Epidermal melanocyte (primary cell): ENCODE measurements around the gene GFAP.

Source experiments
- DNase-seq: peaks from one replicate; pipeline ENCODE4 v3.0.0; 2011; ENCODE audit warnings: low spot score; ENCODE audit not compliant: insufficient read length

The GFAP gene

DNA sequence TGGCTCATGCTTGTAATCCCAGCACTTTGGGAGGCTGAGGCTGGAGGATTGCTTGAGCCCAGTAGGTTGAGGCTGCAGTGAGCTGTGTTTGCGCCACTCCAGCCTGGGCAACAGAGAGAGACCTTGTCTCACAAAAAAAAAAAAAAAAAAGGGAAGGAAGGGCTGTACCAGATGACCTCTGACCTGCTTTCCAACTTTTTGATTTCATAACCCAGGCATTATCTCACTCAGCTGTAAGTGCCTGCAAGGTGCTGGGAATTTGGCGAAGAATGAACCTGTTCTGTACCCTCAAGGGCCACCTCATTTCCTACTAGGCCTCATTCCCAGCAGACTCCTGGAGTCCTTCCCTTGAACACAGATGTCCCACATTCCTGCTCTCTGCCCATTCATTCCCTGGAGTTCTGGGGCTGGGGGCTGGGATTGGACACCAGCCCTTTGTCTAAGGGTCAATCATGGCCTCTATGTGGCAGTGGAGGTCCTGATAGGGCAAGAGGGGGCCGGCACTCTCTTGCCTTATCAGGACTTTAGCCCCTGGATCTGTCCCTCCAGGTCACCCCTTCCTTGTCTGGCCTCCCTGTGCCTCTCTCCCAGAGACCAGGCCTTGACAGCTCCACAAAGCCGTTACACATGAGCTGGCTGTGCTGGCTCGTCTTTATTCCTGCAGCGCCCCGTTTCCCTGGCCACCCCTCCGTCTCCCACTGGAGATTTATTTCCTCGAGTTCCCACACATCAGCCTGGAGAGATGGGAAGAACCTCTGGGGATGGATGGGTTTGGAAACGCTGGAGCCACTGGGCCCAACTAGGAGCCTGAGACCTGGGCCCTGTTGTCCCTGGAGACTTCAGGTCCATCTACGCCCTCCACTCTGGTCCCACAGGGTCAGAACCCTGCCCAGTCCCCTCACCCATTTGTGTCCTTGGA is 821 bp upstream of the GFAP start:
- DNase-seq, result no peak

DNA sequence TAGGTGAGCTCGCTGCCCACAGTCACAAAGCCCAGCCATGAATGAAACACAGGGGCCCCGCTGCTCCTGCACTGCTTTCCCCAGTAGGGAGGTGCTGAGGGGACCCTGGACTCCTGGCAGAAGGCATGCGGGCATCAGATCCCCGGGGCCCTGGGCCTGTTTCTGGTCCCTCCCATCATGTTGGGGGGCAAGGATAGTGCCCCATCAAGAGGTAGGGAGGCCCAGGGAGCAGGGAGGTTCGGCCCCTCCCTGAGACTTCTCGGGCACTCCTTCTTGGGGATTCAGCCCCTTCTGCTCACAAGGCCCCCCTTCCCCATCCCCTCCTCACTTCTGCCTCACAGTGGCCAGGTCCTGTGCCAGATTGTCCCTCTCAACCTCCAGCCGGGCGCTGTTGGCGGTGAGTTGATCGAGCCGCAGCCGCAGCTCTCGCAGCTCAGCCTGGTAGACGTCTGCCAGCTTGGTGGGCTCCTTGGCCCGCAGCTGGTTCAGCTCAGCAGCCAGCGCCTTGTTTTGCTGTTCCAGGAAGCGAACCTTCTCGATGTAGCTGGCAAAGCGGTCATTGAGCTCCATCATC is 515 bp downstream of the GFAP start:
- DNase-seq, result no peak

DNA sequence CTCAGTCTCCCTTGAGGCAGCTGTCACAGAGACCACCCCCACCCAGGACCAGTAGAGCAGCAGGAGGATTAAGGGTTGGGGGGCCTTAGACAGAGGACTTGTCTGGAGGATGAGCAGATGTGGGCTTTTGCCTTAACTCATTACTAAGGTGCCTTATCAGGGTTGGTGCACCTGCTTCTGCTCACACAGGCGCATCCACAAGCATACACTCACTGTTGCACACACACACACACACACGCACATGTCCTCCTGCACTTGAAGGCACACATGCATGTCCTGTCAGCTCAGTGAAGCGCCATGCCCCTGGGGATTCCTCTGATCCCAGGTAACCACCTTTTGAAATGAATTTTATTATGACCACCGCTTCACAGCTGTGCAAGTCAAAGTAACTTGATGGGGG is 1.2 kb downstream of the GFAP start:
- no peak for DNase-seq

DNA sequence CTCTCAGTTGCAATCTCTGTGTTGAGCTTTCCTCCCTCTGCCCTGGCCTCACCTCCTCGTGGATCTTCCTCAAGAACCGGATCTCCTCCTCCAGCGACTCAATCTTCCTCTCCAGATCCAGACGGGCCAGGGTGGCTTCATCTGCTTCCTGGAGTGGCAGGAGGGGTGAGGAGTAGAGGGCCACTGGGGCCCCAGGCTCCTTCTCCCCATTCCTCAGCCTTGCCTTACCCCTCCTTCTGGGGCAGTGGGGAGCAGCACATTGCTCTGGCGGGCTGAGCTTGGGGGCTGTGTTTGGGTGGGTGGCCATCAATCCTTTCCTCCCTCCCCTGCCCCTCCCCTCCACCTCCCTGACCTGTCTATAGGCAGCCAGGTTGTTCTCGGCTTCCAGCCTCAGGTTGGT is 1.6 kb downstream of the GFAP start:
- no peak for DNase-seq

DNA sequence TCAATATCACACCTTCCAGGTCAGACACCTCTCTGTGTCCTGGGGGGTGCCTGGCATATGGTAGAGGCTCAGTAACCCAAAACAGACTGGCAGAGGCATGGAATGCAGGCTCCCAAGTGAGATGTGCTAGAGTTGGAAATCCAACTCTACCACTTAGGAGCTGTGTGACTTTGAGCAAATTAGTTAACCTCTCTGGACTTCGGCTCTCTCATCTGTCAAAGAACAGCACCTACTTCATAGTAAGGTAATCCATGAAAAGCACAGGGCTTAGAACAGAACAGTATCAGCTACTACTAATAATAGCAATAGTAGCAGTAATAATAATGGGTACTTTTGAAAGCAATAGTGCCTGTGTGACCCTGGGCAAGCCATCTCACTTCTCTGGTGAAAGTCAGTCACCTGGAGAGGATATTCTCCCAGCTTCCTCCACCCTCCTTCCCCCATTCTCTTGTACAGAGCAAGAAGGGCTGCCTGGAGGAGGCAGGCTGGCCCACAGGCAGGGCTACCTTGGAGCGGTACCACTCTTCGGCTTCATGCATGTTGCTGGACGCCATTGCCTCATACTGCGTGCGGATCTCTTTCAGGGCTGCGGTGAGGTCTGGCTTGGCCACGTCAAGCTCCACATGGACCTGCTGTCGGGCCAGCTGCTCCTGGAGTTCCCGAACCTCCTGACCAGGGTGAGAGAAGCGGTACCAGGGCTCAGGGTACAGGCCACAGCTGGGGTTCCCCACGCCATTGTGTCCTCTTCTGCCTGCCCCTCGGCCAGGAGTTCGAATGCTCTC is 2.3 kb downstream of the GFAP start:
- DNase-seq, result no peak

DNA sequence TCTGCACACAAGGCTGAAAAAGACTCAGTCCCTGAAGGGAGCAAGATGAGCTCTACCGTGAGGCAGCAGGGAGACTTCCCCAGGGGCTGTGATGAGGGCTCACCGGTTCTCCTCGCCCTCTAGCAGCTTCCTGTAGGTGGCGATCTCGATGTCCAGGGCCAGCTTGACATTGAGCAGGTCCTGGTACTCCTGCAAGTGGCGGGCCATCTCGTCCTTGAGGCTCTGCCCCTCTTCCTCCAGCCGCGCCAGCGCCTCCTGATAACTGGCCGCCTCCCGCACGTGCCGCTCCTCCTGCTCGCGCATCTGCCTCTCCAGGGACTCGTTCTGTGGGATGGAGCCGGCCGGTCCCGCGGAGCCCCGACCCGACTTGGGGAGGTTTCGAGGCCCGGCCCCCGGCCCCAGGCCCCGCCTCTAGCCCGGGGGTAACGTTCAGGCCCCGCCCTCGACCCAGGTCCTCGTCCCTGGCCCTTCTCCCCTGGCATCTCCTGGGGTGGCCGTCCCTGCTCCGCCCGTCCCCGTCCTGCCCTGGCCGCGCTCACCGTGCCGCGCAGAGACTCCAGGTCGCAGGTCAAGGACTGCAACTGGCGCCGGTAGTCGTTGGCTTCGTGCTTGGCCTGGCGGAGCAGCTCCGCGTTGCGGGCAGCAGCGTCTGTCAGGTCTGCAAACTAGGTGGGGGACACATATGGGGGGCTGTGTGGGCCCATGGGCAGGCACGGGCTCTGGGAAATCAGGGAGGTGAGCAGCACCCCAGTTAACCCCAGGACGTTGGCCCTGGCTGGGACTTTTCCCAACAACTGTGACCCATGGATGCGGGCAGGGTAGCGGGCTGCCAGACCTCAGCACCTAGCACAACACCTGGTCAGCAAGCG is 3.9 kb downstream of the GFAP start:
- no peak for DNase-seq

DNA sequence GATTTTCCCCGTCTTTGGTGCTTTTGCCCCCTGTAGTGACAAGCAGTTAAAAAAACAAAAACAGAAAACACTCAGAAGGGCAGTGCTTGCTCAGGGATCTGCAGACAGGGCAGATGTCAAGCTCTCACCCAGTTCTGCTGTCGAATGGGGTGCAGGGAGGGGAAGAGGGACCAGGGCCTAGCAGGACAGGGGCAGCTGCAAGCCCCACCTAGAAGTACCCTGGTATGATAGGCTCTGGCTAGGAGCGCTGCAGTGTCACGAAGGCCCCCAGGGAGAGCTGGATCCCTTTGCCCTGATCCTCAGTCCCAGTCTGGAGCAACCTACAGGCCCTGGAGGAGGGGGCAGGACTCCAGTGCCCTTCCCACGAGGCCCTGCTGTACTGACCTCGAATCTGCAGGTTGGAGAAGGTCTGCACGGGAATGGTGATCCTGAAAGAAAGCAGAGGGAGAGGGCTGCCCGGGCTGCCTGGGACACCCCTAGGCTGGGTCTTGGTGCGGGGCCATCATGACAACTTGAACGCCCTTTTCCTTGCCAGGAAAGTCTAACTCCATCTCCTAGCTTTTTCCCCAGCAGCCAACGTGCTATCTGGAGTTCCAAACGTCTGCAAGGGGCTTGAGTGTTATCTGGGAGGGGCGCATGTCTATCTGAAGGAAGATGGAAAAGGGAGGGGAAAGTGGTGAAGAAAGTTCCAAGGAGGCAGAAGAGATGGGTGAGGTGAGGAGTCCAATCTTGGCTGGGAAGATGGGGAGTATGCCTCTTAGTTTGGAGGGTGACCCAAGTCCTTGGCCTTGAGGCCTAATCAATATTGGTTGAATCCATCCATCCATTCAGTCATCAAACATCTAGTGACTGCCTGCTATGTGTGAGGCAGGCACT is 4.8 kb downstream of the GFAP start:
- no peak for DNase-seq

DNA sequence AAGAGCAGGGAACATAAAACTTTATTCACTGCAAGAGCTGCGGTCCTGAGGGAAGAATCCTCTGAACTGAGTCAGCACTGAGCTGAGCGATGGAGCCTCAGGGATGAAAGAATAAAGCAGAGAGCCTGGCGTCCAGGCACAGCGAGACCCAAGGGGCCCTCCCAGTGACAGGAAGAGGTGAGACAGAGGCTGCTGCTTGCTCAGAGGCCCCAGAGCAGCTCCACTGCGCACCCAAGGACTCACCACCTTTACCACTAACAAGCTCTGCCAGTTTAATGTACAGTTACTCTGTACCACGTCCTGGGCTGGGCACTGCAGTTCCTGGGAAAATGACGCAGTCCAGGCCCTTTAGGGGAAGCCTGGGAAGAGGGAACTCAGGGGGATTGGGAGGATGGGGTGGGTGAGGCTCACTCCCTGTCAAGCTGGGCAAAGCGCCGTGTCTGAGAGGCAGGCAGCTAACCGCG is 5.6 kb downstream of the GFAP start:
- DNase-seq, result no peak

DNA sequence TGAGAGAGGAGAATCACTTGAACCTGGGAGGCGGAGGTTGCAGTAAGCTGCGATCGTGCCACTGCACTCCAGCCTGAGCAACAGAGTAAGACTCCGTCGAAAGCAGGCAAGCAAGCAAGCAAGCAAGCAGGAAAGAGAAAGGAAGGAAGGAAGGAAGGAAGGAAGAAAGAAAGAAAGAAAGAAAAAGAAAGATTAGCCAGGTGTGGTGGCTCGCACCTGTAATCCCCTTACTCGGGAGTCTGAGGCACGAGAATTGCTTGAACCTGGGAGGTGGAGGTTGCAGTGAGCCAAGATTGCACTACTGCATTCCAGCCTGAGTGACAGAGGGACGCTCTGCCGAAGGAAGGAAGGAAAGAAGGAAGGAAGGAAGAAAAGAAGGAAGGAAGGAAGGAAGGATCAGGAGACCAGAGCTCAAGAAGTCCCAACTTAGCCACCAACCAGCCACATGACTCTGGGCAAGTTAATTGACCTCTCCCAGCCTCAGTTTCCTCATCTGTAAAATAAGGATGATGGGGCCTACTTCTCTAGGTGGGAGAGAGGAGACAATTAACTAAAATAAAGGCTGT is 6.5 kb downstream of the GFAP start:
- DNase-seq, result no peak

DNA sequence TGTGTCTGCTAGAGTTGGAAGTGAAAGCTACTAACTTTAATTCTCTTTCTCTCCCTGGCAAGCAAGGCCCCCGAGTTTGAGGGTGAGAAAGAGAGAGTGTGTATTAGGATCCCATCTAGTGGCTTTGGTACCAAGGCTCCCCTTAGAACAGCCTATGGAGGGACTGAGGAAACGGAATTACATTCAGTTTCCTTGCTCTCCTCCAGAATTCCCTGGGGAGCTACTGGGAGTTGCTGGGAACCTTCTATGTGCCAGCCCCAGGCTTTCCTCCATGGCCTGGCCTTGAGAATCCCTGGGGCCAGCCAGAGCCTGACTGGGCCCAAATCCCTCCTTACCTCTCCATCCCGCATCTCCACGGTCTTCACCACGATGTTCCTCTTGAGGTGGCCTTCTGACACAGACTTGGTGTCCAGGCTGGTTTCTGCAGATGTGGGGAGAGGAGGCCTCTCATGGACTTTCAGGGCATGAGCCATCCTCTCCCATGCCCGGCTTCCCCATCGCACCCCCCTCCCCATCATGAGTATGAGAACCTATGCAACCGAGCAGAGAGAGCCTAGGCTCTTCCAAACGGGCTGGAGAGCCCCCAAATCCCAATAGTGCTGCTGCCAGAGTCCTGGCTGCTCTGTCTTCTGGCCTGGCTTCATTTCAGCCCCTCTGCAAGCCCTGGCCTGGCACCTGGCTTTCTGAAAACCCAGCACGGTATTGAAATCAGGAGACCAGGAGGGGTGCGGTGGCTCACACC is 7.4 kb downstream of the GFAP start:
- no peak for DNase-seq

DNA sequence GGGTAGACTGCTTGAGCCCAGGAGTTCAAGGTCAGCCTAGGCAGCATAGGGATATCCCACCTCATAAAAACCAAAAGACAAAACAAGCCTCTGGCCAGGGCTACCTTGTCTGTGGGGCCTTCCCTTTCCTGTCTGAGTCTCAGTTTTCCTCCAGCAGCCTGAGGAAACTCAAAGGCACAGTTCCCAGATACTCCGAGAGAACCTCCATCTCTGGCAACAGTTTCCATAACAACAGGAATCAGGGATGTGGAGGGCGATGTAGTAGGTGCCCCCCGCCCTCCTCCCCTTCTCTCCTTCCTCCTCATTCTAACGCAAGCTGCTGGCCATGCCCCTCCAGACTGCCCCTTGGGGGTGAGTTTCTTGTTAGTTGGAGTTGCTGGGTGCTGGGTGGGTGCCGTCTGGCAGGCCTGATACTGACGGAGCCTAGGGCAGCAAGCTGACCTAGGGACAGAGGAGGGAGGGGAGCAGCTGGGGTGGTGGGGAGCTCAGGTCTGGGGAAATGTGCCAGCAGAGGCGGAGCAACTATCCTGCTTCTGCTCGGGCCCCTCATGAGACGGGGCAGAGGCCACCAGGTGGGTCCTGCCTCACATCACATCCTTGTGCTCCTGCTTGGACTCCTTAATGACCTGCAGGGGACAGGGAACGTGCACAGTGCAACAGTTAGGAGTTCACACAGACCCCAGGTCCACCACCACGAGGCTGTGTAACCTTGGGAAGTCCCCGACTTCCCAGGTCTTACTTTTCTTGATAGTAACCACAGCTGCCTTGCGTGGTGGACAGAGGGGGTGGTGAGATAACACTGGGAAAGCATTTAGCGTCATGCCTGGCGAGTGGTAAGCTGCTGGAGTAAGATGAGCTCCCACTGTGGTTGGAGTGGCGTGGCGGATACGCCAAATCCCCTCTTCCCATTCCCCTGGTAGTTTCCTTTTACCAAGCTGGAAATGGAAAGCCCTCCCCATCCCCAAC is 8.3 kb downstream of the GFAP start:
- DNase-seq, result no peak

DNA sequence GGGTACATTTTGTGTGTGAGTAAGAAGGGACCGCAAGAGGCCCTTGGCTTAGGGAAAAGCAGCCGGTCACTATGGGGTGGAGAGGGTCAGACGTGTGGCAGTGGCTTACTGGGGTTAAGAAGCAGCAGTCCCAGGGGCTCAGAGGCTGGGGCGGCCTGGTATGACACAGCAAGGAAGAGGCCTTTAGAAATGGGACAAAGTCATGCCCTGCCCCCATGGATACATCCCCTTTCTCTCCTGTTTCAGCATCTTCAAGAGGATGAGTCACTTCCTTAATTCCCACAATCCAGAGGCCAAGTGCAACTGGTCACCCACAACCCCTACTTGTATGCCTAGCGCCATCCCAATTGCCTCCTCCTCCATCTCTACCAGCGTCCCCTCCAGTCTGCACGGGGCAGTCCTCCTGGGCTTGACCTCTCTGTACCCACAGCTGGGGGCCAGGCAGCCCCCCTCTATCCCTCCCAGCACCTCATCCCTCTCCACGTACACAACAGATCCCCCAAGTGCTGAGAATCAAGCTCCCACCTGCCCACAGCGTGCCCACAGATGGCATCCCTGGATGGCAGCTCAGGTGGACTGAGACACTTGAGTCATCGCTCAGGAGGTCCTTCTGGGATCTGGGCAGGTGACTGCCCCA is 9.2 kb downstream of the GFAP start:
- no peak for DNase-seq

DNA sequence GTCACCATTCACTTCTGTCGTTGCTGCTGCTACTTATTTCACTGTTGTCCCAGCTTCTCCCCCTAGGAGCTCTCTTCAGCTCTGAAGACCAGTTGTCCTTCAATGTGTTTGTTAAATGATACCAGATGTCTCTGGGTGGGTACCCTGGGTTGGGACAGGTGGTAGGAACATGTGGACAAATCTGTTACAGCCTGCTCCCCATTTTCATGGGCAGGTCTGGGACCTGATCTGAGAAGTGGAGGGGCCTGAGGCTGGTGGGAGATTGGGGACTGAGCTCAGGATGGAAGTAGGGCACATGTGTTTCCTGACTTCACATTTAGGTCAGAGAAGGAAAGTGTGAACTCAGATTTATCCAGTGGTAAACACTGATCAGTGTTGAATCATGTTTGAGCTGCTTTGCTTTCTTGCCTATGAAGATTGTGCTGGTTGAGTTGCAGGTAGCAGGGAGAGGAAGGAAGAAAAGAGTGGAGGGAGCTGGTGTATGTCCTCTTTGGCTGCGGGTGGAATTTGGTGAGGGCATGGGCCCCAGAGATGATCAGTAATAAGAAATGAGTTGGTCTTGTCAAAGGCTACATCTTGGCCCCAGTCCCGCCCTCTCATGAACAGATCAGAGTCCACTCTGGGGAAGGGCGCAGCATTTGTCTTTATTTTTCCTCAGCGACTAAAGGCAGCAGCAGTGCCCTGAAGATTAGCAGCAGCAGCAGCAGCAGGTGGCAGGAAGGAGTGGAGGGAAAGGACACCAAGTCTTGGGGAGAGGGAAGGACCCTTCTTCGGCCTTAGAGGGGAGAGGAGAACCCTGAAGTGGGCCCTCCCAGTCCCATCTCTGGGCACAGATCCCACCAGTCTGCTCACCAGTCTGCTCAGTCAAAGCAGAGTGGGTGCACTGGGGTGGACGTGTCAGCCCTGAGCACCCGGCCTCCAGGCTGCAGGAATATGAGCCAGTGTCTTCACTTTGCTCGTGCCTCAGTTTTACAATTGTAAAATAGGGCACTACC is 10.0 kb downstream of the GFAP start:
- no peak for DNase-seq

DNA sequence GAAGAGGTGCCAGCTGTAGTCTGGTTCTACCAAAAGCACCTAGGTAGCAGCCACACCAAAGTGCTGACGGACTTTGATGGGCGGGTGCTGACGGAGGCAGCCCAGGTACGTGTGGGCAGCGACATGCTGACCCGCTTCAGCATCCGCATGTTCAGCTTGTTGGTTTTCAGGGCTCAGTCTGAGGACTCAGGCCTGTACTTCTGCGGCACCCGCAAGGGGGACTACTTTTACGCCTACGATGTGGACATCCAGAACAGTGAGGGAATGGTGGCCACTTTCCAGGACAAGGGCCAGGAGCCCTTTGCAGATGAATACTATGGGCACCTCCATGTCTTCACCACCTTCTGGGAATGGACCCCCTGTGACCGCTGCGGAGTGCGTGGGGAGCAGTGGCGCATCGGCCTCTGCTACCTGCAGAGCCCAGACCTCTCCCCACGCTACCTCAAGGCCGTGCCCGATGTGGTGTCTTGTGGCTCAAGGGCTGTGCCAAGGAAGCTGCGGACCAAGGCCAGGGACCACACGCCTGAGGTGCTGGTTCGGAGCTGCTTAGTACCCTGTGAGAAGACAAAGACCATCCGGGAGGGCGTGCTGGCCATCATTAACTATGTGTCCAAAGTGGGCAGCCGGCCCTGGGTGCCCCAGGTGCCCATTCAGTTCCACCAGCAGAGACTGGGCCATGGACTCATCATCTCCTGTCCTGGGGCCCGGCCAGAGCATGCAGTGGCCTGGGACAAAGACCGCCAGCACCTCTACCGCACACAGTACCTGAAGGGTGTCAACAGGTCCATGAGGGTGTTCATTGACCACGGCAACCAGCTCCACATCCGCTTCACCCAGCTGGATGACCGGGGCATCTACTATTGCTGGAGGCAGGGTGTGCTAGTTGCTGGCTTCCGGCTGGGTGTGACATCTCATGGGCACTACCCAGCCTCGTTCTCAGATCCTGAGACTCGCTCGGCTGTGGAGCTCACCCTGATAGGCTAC is 11.0 kb downstream of the GFAP start:
- no peak for DNase-seq
